Spleen (tissue), 11 donors: Measurements from ENCODE around the gene ASAP2. TPM values are rescaled to one million over a fixed set of nuclear protein-coding genes. Genes with fewer than 3 reads are reported as not detected.
A peak's percentile ranks its signal among the peaks of the same experiment; 100 is the strongest.

Experiments
- DNase-seq: peaks from one replicate; pipeline ENCODE4 v3.0.0-alpha.2; 2020
- H3K27ac ChIP-seq, 8 donors: fragments of 200-600 bp; sonication (generic) in 7 of 8; 1 replicate in 4 of 8; 2 replicates in 4 of 8; pipeline versions ENCODE4 v1.5.0 to v1.8.0; 2016 to 2021; ENCODE audit warnings: inconsistent platforms in 4 of 8, mild to moderate bottlenecking in 4 of 8, moderate library complexity in 1 of 8
- H3K27me3 ChIP-seq, 7 donors: fragments of 200-600 bp; sonication (generic) in 6 of 7; replicated peaks in 1 of 7; 1 replicate in 4 of 7; 2 replicates in 3 of 7; pipeline versions ENCODE4 v1.5.0 to v1.8.0; 2016 to 2021; ENCODE audit warnings: inconsistent platforms in 3 of 7, mild to moderate bottlenecking in 1 of 7
- H3K36me3 ChIP-seq, 6 donors: fragments of 200-600 bp; sonication (generic) in 5 of 6; 1 replicate in 4 of 6; 2 replicates in 2 of 6; pipeline versions ENCODE4 v1.5.0 to v1.8.0; 2016 to 2021; ENCODE audit warnings: inconsistent platforms in 2 of 6
- H3K4me1 ChIP-seq, 6 donors: fragments of 200-600 bp; sonication (generic) in 5 of 6; 1 replicate in 3 of 6; 2 replicates in 3 of 6; pipeline versions ENCODE4 v1.5.0 to v1.8.0; 2016 to 2021; ENCODE audit warnings: inconsistent platforms in 3 of 6
- H3K4me3 ChIP-seq, 8 donors: fragments of 200-600 bp; sonication (generic) in 7 of 8; 1 replicate in 4 of 8; 2 replicates in 4 of 8; pipeline versions ENCODE4 v1.5.0 to v1.8.0; 2016 to 2021; ENCODE audit warnings: inconsistent platforms in 4 of 8, mild to moderate bottlenecking in 4 of 8, moderate library complexity in 2 of 8
- H3K9me3 ChIP-seq, 8 donors: fragments of 200-600 bp; sonication (generic) in 7 of 8; 1 replicate in 4 of 8; 2 replicates in 4 of 8; pipeline versions ENCODE4 v1.5.0 to v1.8.0; 2016 to 2021; ENCODE audit warnings: inconsistent platforms in 4 of 8
- POLR2A ChIP-seq, 3 donors: fragments of 450-650 bp; IDR thresholded peaks; one replicate each; pipeline ENCODE4 v1.5.1; 2017; ENCODE audit warnings: antibody characterized with exemption in 3 of 3, mild to moderate bottlenecking in 1 of 3
- POLR2AphosphoS5 ChIP-seq, 3 donors: sonication (generic); formaldehyde crosslinking; IDR thresholded peaks; one replicate each; pipeline ENCODE4 v1.5.1; 2017; ENCODE audit warnings: antibody characterized with exemption in 3 of 3
- WGBS, 5 donors: extraction: QIAGEN DNeasy Blood & Tissue Kit in 3 of 5; methylation state at CpG; one replicate each; pipeline versions ENCODE4 v1.1.5 to v1.1.7; 2013 to 2018; 5-methylcytosine and 5-hydroxymethylcytosine counted together
- intact Hi-C: fragments of 100-400 bp; cut with DNase I; formaldehyde crosslinking; loops from one replicate; pipeline ENCODE4 v1.15.0; 2023; ENCODE audit warnings: low total_unique reads
- polyA plus RNA-seq, 3 donors: library from polyadenylated mRNA; stranded (reverse); fragments of 200-250 nt; gene quantifications; one replicate each; pipeline ENCODE4 v1.2.1, GENCODE V29; 2013
- total RNA-seq, 7 donors: library from RNA; depleted of rRNA in 3 of 7; stranded (reverse); fragments of >200 nt in 3 of 7; fragmentation: NEBNext Ultra II Directional in 4 of 7; extraction: Animal tissue kit (Norgen Biotek cat#: 25700) in 4 of 7; gene quantifications; one replicate each; pipeline versions ENCODE4 v1.1.0 to v1.2.1, GENCODE V29; 2016 to 2021
- TF ChIP-seq, protein P1 (sequence below), 11 experiments: fragments of 200-600 bp in 7 of 11; fragments of 450-650 bp in 4 of 11; sonication (generic) in 4 of 11; IDR thresholded peaks in 8 of 11; conservative IDR thresholded peaks in 3 of 11; 1 replicate in 7 of 11; 2 replicates in 4 of 11; pipeline versions ENCODE4 v1.4.0 to v1.8.0; 2016 to 2021; ENCODE audit warnings: antibody characterized with exemption in 11 of 11, inconsistent platforms in 4 of 11, mild to moderate bottlenecking in 1 of 11
- donor health status: healthy with polysubstance abuse.
- donor health status: DM: no; HTN: no; CAD: no; lungs with moderate emphysema.
- donor health status: DM: no; HTN: no; CAD: no.
- donor health status: Bipolar disorder and iron deficiency.
- donor health status: healthy.
- donor health status: DM: no; HTN: no; CAD: no.
- donor health status: DM: yes; HTN: yes; CAD: no.

ASAP2 gene
- total and polyA plus RNA-seq, 10 donors: 0.93 to 3.0 (median 2.2) TPM

- peaks cover 9 to 87% (median 57%) of the 10 kb centered on the region in 7 donors for H3K27me3 ChIP-seq
- no peaks in the 10 kb centered on the region for H3K9me3 ChIP-seq
- DNase-seq: peak; percentile 21
- no peaks in the 10 kb centered on the region for H3K36me3 ChIP-seq
- 65 to 82% (median 79%) methylated on average over 4 of the region's 4 CpGs for WGBS, 5 donors
- H3K27ac ChIP-seq: no peak overlapping the region
- no peak overlapping the region for H3K4me3 ChIP-seq
- H3K4me1 ChIP-seq: peaks cover 5 to 14% (median 12%) of the 10 kb centered on the region in 6 donors
- intact Hi-C loops: no loop called here
- TF ChIP-seq POLR2AphosphoS5 (IDR thresholded peaks at IDR 0.05): no peak
- TF ChIP-seq, protein P1, sequence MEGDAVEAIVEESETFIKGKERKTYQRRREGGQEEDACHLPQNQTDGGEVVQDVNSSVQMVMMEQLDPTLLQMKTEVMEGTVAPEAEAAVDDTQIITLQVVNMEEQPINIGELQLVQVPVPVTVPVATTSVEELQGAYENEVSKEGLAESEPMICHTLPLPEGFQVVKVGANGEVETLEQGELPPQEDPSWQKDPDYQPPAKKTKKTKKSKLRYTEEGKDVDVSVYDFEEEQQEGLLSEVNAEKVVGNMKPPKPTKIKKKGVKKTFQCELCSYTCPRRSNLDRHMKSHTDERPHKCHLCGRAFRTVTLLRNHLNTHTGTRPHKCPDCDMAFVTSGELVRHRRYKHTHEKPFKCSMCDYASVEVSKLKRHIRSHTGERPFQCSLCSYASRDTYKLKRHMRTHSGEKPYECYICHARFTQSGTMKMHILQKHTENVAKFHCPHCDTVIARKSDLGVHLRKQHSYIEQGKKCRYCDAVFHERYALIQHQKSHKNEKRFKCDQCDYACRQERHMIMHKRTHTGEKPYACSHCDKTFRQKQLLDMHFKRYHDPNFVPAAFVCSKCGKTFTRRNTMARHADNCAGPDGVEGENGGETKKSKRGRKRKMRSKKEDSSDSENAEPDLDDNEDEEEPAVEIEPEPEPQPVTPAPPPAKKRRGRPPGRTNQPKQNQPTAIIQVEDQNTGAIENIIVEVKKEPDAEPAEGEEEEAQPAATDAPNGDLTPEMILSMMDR (IDR thresholded peaks at IDR 0.05 in 8 of 11, conservative IDR thresholded peaks at IDR 0.05 in 3 of 11): no peak
- TF ChIP-seq POLR2A (IDR thresholded peaks at IDR 0.05): no peak
Measured at GRCh38 chr2:9211496-9211895, 4.9 kb downstream of the ASAP2 start.

DNA sequence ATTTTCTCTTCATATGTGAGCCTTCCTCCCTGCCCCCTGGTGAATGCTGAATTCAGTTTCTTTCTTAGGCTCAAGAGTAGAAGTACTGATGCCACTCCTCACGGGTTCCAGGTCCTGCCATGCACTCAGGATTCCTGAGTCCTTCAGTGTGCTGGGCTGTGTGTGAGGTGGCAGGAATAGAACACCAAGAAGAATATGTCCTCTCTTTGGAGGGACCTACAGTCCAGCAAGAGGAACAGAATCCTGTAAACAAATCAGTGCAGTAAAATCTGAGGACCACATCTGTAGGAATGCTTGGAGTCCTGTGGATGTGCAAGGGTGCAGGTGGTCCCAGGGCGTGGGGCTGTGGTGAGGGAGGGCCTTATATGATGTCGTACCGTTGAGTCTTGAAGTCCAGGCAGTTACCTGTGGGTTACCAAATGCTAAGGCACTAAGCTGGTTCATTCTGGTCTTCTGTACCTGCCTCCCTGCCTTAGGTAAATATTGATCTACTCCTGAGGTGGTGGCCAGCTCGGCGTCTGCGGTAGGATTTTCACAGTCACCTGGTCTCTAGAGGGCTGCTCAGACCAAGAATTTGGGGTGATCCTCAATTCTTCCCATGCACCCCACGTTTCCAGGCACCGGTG, 5.5 kb downstream of the ASAP2 start:
- DNase-seq: peak; percentile 36
- H3K4me3 ChIP-seq: no peak overlapping the region
- H3K36me3 ChIP-seq: no peaks in the 10 kb centered on the region
- H3K9me3 ChIP-seq: no peaks in the 10 kb centered on the region
- WGBS, 5 donors: 81 to 94% (median 91%) methylated on average over 6 to 9 of the region's 9 CpGs
- intact Hi-C loops: no loop called here
- TF ChIP-seq POLR2A (IDR thresholded peaks at IDR 0.05): no peak
- TF ChIP-seq, protein P1 (IDR thresholded peaks at IDR 0.05 in 8 of 11, conservative IDR thresholded peaks at IDR 0.05 in 3 of 11): no peak
- TF ChIP-seq POLR2AphosphoS5 (IDR thresholded peaks at IDR 0.05): no peak
- H3K27ac ChIP-seq: no peak overlapping the region
- H3K4me1 ChIP-seq: peaks cover 3 to 12% (median 9%) of the 10 kb centered on the region in 6 donors
- peaks cover 9 to 90% (median 54%) of the 10 kb centered on the region in 7 donors for H3K27me3 ChIP-seq

- peak; percentile 55 for DNase-seq
- Histone ChIP-seq H3K36me3 (no peaks in the 10 kb centered on the region), H3K27ac (no peak overlapping the region), H3K4me3 (no peak overlapping the region), H3K4me1 (peaks cover 0 to 4% (median 2%) of the 10 kb centered on the region in 6 donors), H3K27me3 (peaks cover 4 to 90% (median 47%) of the 10 kb centered on the region in 7 donors), H3K9me3 (no peaks in the 10 kb centered on the region)
- TF ChIP-seq POLR2A (IDR thresholded peaks at IDR 0.05): no peak
- TF ChIP-seq, protein P1 (IDR thresholded peaks at IDR 0.05 in 8 of 11, conservative IDR thresholded peaks at IDR 0.05 in 3 of 11): no peak
- no peak for TF ChIP-seq POLR2AphosphoS5 (IDR thresholded peaks at IDR 0.05)
- intact Hi-C loops: no loop called here
- WGBS, 5 donors: 75 to 89% (median 80%) methylated on average over 19 of the region's 19 CpGs
Measured at GRCh38 chr2:9212661-9213411, 6.2 kb downstream of the ASAP2 start.

DNA sequence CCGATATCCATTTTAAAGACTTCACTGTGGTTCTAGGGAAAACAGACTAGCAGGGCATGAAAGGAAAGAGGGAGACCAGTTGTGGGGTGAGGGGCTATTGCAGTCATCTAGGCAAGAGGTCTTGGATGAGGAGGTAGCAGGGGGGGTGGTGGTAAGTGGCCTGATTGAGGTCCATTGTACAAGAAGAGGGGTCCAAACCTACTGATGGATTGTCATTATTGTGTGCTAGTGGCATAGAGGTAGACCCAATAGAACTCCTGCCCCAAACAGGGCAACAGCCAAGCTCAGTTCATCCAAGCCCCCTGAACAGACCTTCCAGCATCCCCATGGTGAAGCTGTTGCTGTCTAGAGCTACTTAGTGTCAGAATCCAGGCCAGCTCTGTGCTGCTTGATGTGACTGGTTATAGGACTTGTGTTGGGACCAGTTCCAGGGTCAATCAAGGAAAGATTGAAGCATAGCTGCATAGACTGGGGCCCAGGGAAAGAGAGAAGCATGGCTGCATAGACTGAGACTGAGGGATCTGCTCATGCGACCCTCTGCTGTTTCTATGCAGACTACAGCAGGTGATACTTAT, 7.0 kb downstream of the ASAP2 start:
- 88 to 95% (median 92%) methylated on average over 2 of the region's 2 CpGs for WGBS, 5 donors
- Histone ChIP-seq H3K36me3 (no peaks in the 10 kb centered on the region), H3K4me1 (no peaks in the 10 kb centered on the region), H3K9me3 (no peaks in the 10 kb centered on the region), H3K27me3 (peaks cover 3 to 90% (median 39%) of the 10 kb centered on the region in 7 donors), H3K4me3 (no peak overlapping the region), H3K27ac (no peak overlapping the region)
- DNase-seq: peak; percentile 30
- intact Hi-C loops: no loop called here
- TF ChIP-seq, protein P1 (IDR thresholded peaks at IDR 0.05 in 8 of 11, conservative IDR thresholded peaks at IDR 0.05 in 3 of 11): no peak
- TF ChIP-seq POLR2A (IDR thresholded peaks at IDR 0.05): no peak
- no peak for TF ChIP-seq POLR2AphosphoS5 (IDR thresholded peaks at IDR 0.05)
